Activated T-cell treated with anti-CD3 and anti-CD28 coated beads for 48 hours (primary cell): ENCODE measurements around the gene THSD7A.

ENCODE experiments used
- DNase-seq: peaks from one replicate; pipeline ENCODE4 v3.0.0-alpha.2; 2020; ENCODE audit warnings: low read depth

The THSD7A gene

DNA sequence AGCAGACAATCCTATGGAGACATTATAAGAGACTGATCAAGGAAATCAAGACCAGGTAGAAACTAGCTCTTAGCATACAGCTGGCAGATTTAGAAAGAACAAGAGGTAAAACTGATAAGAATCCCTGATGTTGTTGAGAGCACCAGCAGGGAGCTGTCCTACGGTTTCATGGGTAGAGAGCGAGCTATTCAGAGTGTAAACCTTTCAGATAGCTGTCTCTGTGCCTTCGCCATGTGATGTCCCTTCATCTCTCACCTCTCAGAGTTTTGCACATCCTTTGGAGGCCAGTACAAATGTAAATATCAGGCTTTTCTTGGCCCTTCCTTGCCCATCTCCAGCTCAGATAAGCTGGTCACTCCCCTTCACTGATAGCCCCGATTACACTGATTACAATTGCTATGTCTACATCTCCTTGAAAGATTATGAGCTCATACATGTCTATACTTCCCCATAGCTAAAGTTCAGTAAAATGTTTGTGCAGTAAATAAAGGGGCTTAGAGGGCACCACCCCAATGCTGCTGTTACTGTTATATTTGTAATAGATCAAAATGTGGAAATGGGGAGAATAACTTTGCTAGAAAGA, 21.9 kb downstream of the THSD7A start:
- DNase-seq, result no peak

GRCh38 chr7:11807000-11807399, 25.0 kb downstream of the THSD7A start:
- no peak for DNase-seq

DNA sequence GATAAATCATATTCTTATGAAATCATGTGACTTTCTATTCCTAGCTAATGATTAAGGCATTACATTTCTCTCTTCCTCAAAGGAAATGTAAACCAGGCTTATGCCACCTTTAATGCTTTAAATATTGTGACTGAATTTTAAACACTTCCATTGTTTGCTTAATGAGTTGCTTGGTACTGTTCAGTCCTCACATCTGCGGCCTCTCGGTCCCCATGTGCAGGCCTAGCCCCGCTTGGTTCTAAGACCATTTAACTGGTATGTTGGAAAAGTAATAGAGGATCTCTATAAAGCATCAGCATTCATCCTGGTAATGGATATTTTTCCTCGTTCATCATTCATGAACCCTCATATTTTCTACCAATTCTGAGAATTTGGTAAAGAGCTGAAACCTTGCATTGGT, 27.4 kb downstream of the THSD7A start:
- DNase-seq, result no peak

- DNase-seq, result no peak
These were observed 36.8 kb downstream of the THSD7A start for GRCh38 chr7:11795231-11795630.

GRCh38 chr7:11792166-11792565, 39.8 kb downstream of the THSD7A start:
- DNase-seq, result no peak

- no peak for DNase-seq
These were observed 43.4 kb downstream of the THSD7A start for GRCh38 chr7:11788568-11788967.

DNA sequence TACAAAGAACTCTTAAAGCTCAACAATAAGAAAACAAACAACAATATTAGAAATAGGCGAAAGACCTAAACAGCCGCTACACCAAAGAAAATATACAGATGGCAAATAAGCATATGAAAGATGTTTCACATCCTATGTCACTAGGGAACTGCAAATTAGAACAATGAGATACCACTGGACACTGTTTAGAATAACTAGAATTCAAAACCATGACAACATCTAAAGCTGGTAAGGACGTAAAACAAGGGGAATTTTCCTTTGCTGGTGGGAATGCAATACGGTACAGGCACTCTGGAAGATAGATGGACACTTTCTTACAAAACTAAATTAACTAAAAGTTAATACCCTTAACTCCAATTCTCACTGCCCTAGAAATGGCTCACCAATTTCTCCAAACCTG, 44.5 kb downstream of the THSD7A start:
- no peak for DNase-seq

DNA sequence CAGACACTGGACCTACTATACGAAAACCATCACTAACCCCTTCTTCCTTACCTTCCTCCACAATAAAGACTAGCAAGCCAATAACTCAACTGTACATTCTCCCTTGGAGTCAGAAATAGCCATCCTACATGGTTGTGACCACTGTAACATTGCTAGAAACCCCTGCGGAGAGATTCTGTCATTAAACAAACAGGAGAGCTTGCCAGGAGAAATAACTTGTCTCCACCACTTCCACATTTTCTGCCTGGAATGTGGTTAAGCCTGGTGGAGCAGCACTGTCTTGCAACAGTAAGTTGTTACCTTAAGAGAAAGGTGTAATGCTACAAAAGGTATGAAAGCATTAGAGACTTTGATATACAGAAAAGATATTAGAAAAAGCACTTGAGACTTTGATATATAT, 45.8 kb downstream of the THSD7A start:
- no peak for DNase-seq

GRCh38 chr7:11784769-11785536, 47.0 kb downstream of the THSD7A start:
- DNase-seq, result no peak

DNA sequence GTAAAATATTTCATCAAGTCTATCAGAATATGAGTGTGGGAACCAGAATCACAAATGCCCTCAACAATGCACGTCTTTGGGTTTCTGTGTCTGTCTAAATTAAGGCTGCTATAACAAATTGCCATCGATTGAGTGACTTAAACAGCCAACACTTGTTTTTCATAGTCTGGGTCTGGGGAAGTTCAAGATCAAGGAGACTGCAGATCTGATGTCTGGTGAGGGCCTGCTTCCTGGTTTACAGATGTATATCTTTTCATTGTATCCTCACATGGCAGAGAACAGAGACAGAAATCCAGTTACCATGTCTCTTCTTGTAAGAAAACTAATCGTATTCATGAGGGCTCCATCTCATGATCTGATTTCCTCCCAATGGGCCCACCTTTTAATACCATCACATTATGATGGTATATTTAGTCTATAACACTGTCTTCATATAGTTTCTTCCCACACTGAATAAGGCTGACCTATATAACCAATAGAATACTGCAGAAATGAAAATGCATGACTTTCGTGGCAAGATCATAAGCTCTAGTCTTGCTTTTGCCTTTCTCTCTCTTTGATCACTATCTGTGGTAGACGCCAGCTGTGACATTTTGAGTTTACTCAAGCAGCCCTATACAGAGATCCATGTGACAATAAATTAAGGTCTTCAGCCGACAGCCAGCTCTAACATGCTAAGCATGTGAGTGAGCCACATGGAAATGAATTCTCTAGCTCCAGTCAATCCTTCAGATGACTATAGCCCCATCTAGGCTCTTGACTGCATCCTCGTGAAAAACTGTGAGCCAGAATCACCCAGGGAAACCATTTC, 51.9 kb downstream of the THSD7A start:
- DNase-seq, result no peak

DNA sequence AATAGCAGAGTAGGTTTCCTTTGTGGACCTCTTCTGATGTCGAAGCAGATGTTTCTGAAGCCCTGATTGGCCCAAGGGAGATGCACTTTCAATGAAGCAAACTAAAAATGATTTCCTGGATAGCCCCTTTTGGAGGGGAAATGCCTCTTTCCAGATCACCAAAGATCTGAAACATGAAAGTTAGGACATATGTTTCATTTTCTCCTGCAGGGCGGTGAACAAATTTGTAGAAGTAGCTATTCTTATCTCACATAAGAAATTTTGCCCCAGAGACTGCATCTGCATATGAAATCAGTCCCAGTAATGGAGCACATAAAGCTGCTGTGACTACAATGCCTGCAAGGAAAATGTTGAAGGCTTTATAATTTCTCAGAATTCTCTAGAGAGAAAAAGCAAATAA, 56.0 kb downstream of the THSD7A start:
- no peak for DNase-seq

DNA sequence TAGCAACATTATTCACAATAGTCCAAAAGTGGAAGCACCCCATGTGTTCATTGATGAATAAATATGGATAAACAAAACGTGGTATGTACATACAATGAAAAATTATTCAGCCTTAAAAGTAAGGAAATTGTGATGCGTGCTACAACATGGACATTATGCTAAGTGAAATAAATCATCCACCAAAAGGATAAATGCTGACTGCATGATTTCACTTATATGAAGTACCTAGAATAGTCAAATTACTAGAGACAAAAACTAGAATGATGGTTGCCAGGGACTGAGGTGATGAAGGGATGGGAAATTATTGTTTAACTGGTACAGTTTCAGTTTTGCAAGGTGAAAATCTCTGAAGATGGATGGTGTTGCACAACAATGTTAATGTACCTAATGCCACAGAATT, 56.6 kb downstream of the THSD7A start:
- DNase-seq, result no peak

GRCh38 chr7:11768263-11768662, 63.7 kb downstream of the THSD7A start:
- no peak for DNase-seq

- DNase-seq, result no peak
These were observed 64.8 kb downstream of the THSD7A start for GRCh38 chr7:11767148-11767547.

DNA sequence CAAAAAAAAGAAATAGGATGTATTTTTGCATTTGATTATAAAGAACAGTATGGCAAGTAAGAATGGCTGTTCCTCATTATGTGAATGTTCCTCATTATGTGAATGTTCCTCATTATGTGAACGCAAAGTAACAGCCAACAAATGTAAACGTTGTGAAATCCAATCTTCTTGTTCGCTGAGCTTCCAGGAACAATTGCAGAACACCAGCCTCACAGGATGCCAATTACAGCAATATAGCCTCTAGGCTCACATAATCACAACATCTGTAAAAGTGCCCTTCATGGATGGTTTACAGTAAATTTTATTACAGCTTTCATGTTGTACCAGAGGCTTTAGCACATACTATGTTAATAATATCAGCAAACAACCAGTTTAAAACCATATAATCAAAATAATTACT, 71.6 kb downstream of the THSD7A start:
- DNase-seq, result no peak

GRCh38 chr7:11758627-11759111, 73.3 kb downstream of the THSD7A start:
- no peak for DNase-seq

- DNase-seq, result no peak
These were observed 74.8 kb downstream of the THSD7A start for GRCh38 chr7:11757153-11757552.

GRCh38 chr7:11754933-11755332, 77.1 kb downstream of the THSD7A start:
- no peak for DNase-seq

DNA sequence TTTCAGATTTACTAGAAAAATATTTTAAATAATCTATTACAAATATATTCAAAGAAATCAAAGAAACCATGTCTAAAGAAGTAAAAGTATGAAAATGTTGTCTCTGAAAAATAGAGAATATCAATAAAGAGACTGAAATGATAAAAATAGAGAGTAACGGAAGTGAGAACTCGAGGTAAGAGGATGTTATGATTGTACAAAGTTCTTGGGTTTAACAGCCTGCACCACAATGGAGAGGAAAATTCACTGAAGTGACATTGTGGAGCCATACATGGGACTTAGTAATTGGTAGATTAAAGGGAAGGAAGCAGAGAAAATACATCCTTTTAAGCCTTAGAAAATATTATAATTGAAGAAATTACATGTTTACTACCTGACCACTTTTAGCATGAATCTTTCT, 77.9 kb downstream of the THSD7A start:
- no peak for DNase-seq

- DNase-seq, result no peak
These were observed 78.6 kb downstream of the THSD7A start for GRCh38 chr7:11753433-11753832.

DNA sequence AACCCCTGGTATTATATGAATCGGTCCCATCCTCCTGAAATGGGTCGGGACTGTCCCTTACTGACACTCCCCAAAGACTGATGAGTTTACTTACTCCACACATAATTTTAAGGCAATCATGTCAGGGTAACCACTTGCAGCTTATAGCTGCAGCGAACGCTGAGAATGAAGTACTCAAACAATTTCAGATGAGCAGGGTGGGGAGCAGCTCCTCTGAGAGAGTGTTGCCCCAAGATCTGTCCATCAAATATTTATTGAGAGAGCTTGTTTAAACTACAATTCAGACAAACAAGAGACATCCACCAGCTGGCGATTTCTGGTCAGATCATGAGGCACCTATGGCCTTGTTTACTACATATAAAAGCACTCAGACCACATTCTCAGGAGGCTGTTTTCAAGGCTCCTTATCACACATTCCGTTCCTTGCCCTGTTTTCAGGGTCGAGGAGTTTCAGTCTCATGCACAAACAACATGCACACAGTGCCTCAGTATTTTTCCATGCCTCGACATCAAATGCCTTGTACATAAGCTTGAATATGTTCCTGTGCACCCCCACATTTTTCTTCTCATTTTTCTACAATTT, 80.1 kb downstream of the THSD7A start:
- no peak for DNase-seq

- DNase-seq, result no peak
These were observed 80.7 kb downstream of the THSD7A start for GRCh38 chr7:11751315-11751714.

- no peak for DNase-seq
These were observed 81.8 kb downstream of the THSD7A start for GRCh38 chr7:11750191-11750590.
